Coronary artery (tissue), 2 donors: ENCODE data around the gene ZNF638.

Experiments
- DNase-seq: peaks from one replicate; pipeline ENCODE4 v3.0.0-alpha.2; 2017; ENCODE audit warnings: low spot score
- H3K27ac ChIP-seq, 2 donors: fragments of 200-600 bp; sonication (generic); one replicate each; pipeline ENCODE4 v1.5.1; 2016 to 2019
- H3K4me3 ChIP-seq: fragments of 200-600 bp; sonication (generic); 2 replicates; pipeline ENCODE4 v1.5.1; 2016; ENCODE audit warnings: mild to moderate bottlenecking, moderate library complexity
- CTCF ChIP-seq: fragments of 200-600 bp; sonication (generic); IDR thresholded peaks from one replicate; pipeline ENCODE4 v1.5.1; 2019; ENCODE audit warnings: antibody characterized with exemption

ZNF638 gene

DNA sequence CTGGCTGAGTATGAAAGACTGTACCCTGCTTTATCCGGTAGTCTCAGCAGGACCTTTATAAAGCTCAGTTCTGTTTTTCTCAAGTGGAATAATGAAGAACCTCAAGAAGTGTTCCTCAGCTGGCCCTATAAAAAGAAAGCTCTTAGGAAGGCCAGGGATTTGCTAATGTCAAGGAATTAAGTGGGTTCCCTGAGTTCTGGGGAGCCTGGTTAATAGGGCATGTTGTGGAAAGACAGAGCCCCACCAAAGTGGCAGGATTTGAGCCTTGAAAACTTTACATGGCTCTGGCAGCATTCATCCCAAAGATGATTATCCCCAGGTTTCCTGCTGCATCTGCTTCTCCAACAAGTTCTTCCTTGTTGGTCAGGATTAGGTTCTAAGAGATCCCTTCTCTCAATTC lies 114.9 kb downstream of the ZNF638 start:
- no peak for DNase-seq
- no peak for TF ChIP-seq CTCF
- no peak overlapping the region for H3K27ac ChIP-seq
- no peak overlapping the region for H3K4me3 ChIP-seq

GRCh38 chr2:71449343-71449742 lies 117.8 kb downstream of the ZNF638 start:
- DNase-seq, result no peak
- no peak for TF ChIP-seq CTCF

GRCh38 chr2:71451705-71452104 lies 120.1 kb downstream of the ZNF638 start:
- Histone ChIP-seq H3K4me3 (no peak overlapping the region), H3K27ac (no peak overlapping the region)
- TF ChIP-seq CTCF, result no peak
- no peak for DNase-seq

More at GRCh38 chr2:71449343-71449742, 117.8 kb downstream of the ZNF638 start:
- Histone ChIP-seq H3K27ac (no peak overlapping the region), H3K4me3 (no peak overlapping the region)

- no peak for TF ChIP-seq CTCF
- DNase-seq, result no peak
- no peak overlapping the region for H3K4me3 ChIP-seq
- H3K27ac ChIP-seq, result no peak overlapping the region
These were observed 121.0 kb downstream of the ZNF638 start for GRCh38 chr2:71452565-71452964.

DNA sequence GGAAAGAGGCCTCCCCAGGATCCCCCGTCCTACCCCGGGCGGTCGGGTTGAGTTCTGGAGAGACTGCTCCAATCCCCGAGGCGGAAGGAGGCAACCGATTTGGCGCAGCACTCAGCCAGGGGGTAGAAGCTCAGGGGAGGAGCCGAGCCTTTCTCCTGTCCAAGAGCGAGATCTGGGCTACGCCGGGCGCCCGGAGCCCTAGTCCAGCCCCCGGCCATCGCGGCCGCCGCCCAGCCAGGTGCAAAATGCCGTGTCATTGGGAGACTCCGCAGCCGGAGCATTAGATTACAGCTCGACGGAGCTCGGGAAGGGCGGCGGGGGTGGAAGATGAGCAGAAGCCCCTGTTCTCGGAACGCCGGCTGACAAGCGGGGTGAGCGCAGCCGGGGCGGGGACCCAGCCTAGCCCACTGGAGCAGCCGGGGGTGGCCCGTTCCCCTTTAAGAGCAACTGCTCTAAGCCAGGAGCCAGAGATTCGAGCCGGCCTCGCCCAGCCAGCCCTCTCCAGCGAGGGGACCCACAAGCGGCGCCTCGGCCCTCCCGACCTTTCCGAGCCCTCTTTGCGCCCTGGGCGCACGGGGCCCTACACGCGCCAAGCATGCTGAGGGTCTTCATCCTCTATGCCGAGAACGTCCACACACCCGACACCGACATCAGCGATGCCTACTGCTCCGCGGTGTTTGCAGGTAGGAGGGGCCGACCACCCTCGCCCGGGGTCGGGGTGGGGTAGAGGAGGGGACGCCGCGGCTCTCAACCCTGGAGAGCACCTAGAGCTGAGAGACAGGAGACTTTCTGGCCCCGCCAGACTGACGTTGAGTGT lies 122.0 kb downstream of the ZNF638 start, which contains the start of gene DYSF:
DYSF (plus strand) TSS at position 158 of the 817 bp plus-strand sequence.
- H3K4me3 ChIP-seq, result peak within 1 kb of the TSS; percentile 74
- no peak for DNase-seq
- no peak for TF ChIP-seq CTCF
- peak within 1 kb of the TSS; percentile 77 to 82 for H3K27ac ChIP-seq

DNA sequence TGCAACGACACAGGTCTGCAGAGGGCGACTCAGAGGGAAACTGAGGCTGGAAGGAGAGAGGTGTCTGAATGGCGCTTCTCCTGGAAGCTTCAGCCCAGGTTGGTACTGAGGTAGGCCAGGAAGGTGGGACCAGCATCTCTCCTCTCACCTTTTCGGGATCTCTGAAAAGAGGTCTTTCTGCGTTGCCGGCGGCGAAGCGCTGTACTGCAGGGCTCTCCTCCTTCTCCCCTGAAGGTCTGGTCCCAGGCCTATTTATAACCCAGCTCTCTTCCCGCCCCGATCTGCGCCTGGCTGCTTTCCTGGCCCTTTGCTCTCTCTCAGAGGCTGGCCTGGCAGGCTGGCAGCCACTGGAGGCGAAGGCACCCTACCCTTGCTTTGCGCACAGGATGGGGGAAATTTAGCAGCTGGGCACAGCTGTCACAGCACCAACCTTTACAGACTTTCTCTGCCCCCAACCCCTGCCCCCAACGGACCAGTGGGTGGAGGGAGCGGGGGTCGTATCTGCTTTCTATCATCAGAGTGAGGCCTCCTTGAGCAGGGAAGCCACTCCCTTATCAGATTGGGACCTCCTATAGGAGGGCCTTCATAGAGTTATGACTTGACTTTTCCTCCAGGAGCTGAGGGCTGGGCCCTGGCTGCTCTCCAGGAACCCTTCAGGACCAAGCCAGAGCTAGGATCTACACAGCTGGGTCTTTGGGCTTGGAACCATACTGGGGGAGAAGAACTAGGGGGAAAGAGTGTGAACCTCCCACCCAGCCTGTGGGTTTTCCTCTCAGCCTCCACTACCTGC lies 122.8 kb downstream of the ZNF638 start:
- TF ChIP-seq CTCF, result no peak
- Histone ChIP-seq H3K27ac (peak overlapping the region; percentile 77 to 82), H3K4me3 (peak overlapping the region; percentile 74)
- no peak for DNase-seq
